Measurements from ENCODE around the gene PLEKHA6. TPM values are rescaled to one million over a fixed set of nuclear protein-coding genes. Genes with fewer than 3 reads are reported as not detected.

The PLEKHA6 gene
- total and polyA plus RNA-seq, 2 of the 8 experiments (the other 6 are each of a cell fraction or from before 2014, with no cell fraction given): 4.8 to 20.2 TPM

DNA sequence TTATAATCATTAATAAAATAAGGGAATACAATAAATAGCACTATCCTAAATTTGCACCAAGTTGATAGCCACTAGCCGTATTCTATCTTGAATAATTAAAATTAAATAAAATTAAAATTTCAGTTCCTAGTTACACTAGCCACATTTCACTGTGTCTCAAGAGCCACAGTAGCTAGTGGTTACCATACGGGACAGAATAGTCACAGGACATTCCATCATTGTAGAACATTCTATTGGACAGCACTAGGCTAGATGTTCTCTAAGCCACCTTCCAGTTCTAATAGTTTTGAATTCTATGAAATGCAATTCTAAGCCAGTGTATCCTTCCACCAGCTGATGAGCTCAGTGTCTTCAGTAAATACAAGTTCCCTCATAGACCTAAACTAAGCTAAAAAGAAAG lies 74.8 kb downstream of the PLEKHA6 start:
- Histone ChIP-seq H2BK5ac (ENCODE audit: low read depth, low read length) (no peak overlapping the region), H2BK20ac (ENCODE audit: low read length) (no peak overlapping the region), H3K56ac (replicated peaks; ENCODE audit: insufficient read length, low read depth, low read length) (no peak overlapping the region), H4K91ac (replicated peaks; ENCODE audit: insufficient read length, low read length) (no peak overlapping the region), H3K4me1 (replicated peaks in 1 of 4; ENCODE audit: control insufficient read depth in 3 of 4, insufficient read depth in 4 of 4, low read length in 3 of 4) (peaks cover 8 to 22% (median 16%) of the 10 kb centered on the region in 4 experiments), H3K23ac (ENCODE audit: insufficient read length) (no peak overlapping the region), H4K20me1 (replicated peaks in 1 of 2; ENCODE audit: control insufficient read depth in 1 of 2, insufficient read depth in 2 of 2, low read length in 2 of 2) (peaks cover 0 to 1% of the 10 kb centered on the region in 2 experiments), H4K5ac (ENCODE audit: insufficient read length, low read depth, low read length) (no peak overlapping the region), H3K18ac (ENCODE audit: extremely low read depth, low read length) (no peak overlapping the region), H3K9ac (replicated peaks in 1 of 4; ENCODE audit: extremely low read depth in 1 of 4, low read depth in 3 of 4, low read length in 3 of 4) (no peak overlapping the region), H2AK5ac (ENCODE audit: low read depth, low read length) (no peak overlapping the region), H3K14ac (ENCODE audit: insufficient read length) (no peak overlapping the region), H3K23me2 (ENCODE audit: low read depth, low read length) (no peaks in the 10 kb centered on the region; the same call in 1 of the 2 replicates), H3K36me3 (ENCODE audit: control insufficient read depth in 2 of 4, insufficient read depth in 4 of 4, low read length in 3 of 4) (no peaks in the 10 kb centered on the region), H4K8ac (ENCODE audit: extremely low read depth, insufficient read depth, low read length) (no peak overlapping the region), H2AFZ (ENCODE audit: low read length) (no peak overlapping the region), H3K4me3 (ENCODE audit: extremely low read depth in 1 of 4, insufficient read depth in 2 of 4, low read depth in 3 of 4, low read length in 4 of 4) (no peak overlapping the region), H2BK120ac (replicated peaks; ENCODE audit: low read depth, low read length) (no peak overlapping the region), H2BK15ac (ENCODE audit: low read length) (no peak overlapping the region), H3K79me2 (ENCODE audit: control insufficient read depth in 1 of 2, insufficient read depth in 2 of 2, low read length in 2 of 2) (no peaks in the 10 kb centered on the region), H3K9me3 (ENCODE audit: insufficient read depth in 2 of 2, low read depth in 1 of 2, low read length in 1 of 2) (no peaks in the 10 kb centered on the region), H3K79me1 (ENCODE audit: low read depth, low read length) (no peaks in the 10 kb centered on the region), H3K27ac (ENCODE audit: low read depth, low read length) (no peak overlapping the region), H3K4ac (replicated peaks; ENCODE audit: insufficient read length, low read depth, low read length) (no peak overlapping the region), H3K27me3 (replicated peaks in 1 of 4; ENCODE audit: control insufficient read depth in 3 of 4, extremely low read depth in 1 of 4, insufficient read depth in 3 of 4, low read length in 3 of 4) (no peaks in the 10 kb centered on the region), H2BK12ac (ENCODE audit: low read depth, low read length) (no peak overlapping the region), H3K4me2 (ENCODE audit: insufficient read depth in 1 of 2, low read depth in 2 of 2, low read length in 2 of 2) (no peak overlapping the region)
- TF ChIP-seq, protein P1, sequence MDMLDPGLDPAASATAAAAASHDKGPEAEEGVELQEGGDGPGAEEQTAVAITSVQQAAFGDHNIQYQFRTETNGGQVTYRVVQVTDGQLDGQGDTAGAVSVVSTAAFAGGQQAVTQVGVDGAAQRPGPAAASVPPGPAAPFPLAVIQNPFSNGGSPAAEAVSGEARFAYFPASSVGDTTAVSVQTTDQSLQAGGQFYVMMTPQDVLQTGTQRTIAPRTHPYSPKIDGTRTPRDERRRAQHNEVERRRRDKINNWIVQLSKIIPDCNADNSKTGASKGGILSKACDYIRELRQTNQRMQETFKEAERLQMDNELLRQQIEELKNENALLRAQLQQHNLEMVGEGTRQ (IDR thresholded peaks at IDR 0.05; ENCODE audit: low read length): no peak
- TF ChIP-seq NRF1 (IDR thresholded peaks at IDR 0.05; ENCODE audit: low read depth, low read length) (no peak), PHF8 (conservative IDR thresholded peaks at IDR 0.05; ENCODE audit: low read depth, low read length) (no peak), CTBP2 (IDR thresholded peaks at IDR 0.05; ENCODE audit: borderline replicate concordance, insufficient read depth, insufficient read length, low read length) (no peak), TEAD4 (IDR thresholded peaks at IDR 0.05; ENCODE audit: low read depth, low read length) (no peak), BRCA1 (IDR thresholded peaks at IDR 0.05; ENCODE audit: low read depth, low read length) (no peak), RBBP5 (IDR thresholded peaks at IDR 0.05; ENCODE audit: borderline replicate concordance, low read depth, low read length) (no peak)
- TF ChIP-seq, protein P2, sequence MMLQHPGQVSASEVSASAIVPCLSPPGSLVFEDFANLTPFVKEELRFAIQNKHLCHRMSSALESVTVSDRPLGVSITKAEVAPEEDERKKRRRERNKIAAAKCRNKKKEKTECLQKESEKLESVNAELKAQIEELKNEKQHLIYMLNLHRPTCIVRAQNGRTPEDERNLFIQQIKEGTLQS (IDR thresholded peaks at IDR 0.05; ENCODE audit: insufficient read depth, low read depth, low read length): no peak
- 84% methylated on average over 2 of the region's 2 CpGs; no CpG with 5 or more reads in 1 of the 2 experiments for WGBS, 2 experiments (ENCODE audit: extremely low coverage in 1 of 2, insufficient coverage in 1 of 2, insufficient read length in 1 of 2, insufficient replicate concordance in 2 of 2, low coverage in 1 of 2, low lambda C conversion rate in 2 of 2, missing lambda C conversion rate in 1 of 2)
- CTCF ChIA-PET (ENCODE audit: partially characterized antibody): interaction anchor here (0.7 to 26.5 kb wide), 10 partner anchors 8 to 114 kb away, joined by 3 to 335 read pairs (median 5); partner anchors contain the start of genes GOLT1A and PLEKHA6
- DNase-seq (ENCODE audit: low read depth in 1 of 2, low spot score in 2 of 2) (no peak), FAIRE-seq (no peak)
- POLR2A ChIA-PET (ENCODE audit: partially characterized antibody): interaction anchor here (1.0 kb wide), 1 partner anchor 9 kb away, joined by 3 read pairs; no protein-coding TSS in a partner anchor
